PC-9 (cell line): Measurements from ENCODE around the gene GCM1.
A peak's percentile ranks its signal among the peaks of the same experiment; 100 is the strongest.

ENCODE experiments used
- EZH2 ChIP-seq: fragments of 200-600 bp; sonication (generic); IDR thresholded peaks from 2 replicates; pipeline ENCODE4 v1.8.0; 2017; ENCODE audit warnings: antibody characterized with exemption, low read depth
- TF ChIP-seq, protein P1 (sequence below): fragments of 200-600 bp; sonication (generic); conservative IDR thresholded peaks from 2 replicates; pipeline ENCODE4 v1.6.1; 2017; ENCODE audit warnings: mixed run types, antibody characterized with exemption, mild to moderate bottlenecking, moderate library complexity

DNA sequence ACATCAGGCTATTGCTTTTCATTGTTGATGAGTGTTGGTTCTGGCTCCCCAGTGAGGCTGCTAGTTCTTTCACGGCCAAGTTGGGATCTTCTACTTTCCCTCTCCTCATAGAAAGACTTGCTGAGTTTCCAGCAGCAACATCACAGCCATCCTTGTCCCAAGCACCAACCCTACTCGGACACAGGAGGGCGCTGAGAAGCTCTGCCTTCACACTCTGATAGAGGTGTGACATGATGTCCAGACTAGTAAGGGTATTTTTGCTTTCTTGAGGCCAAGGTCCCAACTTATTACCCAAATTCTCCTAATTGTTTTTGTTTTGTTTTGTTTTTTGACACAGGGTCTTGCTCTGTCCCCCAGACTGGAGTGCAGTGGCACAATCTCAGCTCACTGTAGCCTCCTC lies 3.0 kb upstream of the GCM1 start:
- TF ChIP-seq, protein P1, sequence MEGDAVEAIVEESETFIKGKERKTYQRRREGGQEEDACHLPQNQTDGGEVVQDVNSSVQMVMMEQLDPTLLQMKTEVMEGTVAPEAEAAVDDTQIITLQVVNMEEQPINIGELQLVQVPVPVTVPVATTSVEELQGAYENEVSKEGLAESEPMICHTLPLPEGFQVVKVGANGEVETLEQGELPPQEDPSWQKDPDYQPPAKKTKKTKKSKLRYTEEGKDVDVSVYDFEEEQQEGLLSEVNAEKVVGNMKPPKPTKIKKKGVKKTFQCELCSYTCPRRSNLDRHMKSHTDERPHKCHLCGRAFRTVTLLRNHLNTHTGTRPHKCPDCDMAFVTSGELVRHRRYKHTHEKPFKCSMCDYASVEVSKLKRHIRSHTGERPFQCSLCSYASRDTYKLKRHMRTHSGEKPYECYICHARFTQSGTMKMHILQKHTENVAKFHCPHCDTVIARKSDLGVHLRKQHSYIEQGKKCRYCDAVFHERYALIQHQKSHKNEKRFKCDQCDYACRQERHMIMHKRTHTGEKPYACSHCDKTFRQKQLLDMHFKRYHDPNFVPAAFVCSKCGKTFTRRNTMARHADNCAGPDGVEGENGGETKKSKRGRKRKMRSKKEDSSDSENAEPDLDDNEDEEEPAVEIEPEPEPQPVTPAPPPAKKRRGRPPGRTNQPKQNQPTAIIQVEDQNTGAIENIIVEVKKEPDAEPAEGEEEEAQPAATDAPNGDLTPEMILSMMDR, result peak; percentile 34; the same call in 1 of the 2 replicates
- TF ChIP-seq EZH2, result no peak
